HG03378 (cell line): ENCODE measurements around the gene MRRF.

Experiments used
- ATAC-seq: cut with Tn5 transposase; IDR thresholded peaks from one replicate; pipeline ENCODE4 v1.9.1; 2021; ENCODE audit warnings: mild to moderate bottlenecking, moderate library complexity; ENCODE audit not compliant: unreplicated experiment

MRRF gene, protein sequence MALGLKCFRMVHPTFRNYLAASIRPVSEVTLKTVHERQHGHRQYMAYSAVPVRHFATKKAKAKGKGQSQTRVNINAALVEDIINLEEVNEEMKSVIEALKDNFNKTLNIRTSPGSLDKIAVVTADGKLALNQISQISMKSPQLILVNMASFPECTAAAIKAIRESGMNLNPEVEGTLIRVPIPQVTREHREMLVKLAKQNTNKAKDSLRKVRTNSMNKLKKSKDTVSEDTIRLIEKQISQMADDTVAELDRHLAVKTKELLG

DNA sequence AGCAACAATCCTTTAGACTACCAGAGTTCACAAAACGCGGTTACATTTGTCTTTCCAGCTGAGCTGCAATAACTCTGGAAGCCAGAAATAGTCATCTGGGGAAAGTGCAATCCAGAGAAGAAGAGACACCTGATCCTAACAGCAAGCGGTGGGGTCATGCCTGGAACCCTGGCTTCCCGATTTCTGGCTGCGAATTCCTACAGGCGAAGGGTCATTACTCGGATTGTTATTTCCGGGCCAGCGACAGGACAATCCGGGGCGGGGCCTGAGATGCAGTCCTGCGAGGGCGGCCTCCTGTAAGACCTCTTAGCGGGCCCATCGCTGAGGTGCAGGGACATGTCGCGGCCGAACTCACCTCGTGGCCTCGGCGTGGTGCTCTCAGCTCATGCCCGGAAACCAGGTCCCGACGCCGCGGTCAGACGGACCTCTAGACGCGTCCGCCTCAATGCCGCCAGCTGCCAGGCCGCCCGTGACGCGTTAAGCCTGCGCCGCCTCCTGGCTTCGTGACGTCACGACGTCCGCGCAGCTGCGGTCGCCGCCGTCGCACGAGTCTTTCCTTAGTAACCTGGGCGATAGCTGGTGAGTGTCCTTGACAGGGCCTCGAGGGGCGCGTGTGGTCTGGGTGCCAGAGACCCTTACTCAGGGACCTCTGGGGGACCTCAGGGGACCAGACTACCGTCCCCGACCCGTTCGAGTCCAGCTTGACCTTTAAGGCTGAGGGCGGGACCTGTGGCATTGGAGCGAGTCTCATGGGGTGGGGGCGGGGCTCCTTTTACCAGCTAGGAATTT is at the start of gene MRRF, which contains the start of gene RBM18:
Gene MRRF (plus strand): TSS at position 523 of the 789 bp plus-strand sequence. CDS start 6,010 bp downstream, outside the sequence.
Gene RBM18 (minus strand): TSS at position 481 of the 789 bp plus-strand sequence. CDS start 3,348 bp downstream, outside the sequence.
- peak; percentile 79 for ATAC-seq

DNA sequence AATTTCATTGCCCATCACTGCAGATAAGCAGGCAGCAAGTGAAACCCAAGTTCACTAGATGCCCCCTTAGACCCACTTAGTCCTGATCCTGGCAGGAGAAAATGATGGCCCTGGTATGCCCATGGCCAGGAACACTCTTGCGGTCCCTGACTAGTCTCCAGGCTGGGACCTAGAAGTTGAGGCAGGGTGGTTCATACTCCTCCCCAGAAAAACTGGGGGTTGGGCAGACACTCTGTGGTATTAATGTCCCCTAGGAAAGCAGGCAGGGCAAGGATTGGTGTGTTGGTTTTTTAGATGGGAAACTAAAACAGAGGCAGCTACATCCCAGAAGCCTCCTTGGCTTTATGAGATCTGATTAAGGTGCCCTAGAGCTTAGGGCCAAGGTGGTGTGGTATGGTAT is 49.0 kb upstream of the MRRF start:
- no peak for ATAC-seq

DNA sequence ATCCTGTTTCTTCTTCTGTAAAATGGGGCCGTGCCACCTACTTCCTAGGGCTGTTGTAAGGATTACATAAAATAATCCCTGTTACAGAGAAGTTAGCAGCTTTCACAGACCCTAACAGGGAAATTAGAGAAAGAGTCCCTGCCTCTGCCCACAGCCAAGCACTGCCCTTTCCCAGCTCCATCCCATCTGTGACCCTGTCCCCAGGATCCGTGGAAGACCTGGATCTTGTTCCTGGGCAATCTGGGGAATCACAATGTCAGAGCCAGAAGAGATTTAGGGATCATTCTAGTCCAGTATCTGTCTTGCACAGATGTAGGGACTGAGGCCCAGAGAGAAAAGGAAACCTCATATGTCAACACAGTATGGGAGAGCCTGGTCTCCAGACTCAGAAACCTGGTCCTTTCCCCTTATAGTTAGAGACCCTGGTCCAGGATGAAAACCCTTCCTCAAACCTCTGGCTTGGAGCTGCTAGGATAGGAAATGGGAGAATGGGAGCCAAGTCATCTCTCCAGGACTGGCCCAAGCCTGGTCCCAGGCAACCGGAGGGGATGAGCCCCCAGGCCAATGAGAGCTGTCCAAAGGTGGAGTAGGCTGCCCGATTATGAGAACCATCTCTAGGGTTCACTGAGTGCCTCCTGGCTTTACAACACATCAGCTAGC is 48.4 kb upstream of the MRRF start:
- ATAC-seq, result no peak

DNA sequence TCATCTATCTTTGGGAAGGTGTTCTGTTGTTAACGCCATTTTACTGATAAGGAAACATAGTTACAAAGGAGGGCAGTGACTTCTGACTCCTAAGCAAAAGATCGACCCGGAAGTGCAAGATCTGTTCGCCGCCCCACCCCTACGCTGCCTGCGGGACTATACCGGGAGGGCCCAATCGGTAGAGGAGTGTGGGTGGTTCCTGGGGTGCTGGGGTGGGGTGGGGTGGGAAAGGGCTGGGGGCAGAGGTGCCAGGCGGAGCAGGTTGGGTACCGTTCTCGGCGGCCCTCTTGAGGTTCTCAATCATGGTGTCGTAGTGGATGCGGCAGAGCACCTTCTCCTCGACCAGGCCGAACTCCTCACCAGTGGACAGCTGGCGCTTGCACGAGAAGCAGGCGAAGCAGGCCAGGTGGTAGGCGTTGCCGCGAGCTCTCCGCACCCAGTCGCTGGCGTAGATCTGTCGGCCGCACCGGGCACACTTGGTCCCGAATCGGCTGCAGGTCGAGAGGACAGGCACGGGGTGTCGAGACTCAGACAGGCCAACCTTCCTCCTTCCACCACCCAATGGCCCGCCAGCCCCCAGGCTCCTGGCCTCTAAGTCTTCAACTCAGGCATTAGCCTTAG is 47.8 kb upstream of the MRRF start:
- no peak for ATAC-seq

DNA sequence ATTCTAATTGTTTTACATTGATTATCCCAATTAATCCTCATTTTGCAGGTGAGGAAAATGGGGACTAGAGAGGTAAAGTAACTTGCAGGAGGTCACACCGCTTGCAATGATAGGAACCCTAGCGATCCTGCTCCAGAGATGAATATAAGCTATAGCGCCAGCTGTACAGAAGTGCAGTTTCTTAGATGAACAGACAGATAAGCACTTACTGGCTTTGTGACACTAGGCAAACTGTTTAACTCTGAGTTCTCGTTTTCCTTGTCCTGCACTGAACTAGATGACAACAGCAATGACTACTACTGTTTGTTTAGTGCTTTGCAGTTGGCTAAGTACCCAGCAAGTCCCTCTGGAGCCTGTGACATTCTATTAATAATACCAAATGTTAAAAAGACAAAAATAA is 47.0 kb upstream of the MRRF start:
- ATAC-seq, result no peak

DNA sequence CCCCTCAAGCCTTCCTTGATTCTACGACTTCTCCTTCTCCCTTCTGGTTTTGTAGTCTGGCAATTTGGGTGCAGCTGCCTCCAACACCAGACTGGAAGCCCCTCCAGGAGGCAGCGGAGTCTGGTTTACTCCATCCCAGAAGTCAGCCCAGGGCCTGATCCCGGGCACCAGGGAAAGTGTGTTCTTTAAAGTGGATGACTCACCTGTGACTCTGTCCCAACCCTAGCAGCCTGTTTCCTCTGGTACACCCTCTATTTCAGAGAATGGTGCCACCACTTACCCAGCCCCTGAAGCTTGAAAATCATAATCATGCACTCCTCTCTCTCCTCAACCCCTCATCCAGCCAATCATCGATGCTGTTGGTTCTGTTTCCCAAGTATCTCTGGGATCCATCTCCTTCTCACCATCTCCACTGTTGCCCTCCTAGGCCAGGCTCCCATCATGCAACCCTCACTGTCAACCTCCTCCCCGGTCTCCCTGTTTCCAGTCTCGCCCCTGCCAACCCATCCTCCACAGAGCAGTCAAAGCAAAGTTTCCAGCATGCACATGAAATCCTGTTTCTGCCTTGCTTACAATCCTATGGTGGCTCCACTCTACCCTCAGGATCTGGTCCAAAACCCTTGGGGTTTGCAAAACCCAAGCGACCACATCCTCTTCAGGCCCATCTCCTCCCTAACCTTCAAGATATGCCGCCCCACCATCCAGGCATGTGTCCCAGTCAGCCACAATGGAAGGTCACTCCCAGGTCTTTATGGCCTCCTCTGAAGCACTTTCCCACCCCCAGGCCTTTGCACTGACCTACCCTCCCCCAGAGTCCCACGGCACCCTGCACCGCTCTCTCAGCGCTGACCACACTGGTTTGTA is 46.4 kb upstream of the MRRF start:
- no peak for ATAC-seq

DNA sequence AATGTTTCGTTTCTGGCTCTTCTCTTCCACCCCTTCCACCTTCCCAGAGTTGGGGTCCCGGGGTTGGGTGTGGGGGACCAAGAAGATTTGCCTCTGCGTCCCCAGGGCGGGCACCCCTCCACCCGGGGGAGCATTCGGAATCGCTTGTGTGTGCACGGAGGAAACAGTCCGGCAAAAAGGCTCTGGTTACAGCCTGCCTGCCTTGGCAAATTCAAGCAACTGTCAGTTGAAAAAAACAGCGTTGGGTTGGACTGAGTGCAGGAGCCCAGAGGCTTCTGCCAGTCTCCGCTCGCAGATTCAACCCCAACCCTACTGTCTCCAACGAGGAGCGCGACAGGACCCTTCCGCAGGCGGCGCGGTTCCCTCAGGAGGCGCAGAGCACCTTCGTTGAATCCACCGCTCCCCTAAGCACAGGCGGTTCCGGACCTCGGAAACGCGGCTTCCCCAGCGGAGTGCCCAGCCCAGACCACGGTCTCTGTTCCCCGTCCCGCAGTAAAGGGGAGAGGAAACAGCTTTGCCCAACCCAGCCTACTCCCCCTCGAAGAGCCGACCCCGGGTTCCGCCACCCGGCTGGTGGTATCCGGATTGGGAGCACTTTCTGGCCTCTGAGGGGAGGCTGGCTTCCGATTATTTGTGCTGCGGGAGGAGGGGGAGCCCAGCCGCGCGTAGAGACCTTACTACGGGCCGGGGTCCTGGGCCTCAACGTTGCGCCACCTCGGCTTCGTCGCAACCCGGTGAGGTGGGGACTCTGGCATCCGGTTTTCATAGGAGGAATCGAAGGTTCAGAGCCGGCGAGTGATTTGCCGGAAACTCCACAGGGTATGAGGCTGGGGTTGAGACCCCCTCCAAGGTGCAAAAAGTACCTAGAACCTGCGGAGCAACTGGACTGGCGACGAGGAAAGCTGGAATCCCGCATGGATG is 45.5 kb upstream of the MRRF start:
- ATAC-seq, result no peak

DNA sequence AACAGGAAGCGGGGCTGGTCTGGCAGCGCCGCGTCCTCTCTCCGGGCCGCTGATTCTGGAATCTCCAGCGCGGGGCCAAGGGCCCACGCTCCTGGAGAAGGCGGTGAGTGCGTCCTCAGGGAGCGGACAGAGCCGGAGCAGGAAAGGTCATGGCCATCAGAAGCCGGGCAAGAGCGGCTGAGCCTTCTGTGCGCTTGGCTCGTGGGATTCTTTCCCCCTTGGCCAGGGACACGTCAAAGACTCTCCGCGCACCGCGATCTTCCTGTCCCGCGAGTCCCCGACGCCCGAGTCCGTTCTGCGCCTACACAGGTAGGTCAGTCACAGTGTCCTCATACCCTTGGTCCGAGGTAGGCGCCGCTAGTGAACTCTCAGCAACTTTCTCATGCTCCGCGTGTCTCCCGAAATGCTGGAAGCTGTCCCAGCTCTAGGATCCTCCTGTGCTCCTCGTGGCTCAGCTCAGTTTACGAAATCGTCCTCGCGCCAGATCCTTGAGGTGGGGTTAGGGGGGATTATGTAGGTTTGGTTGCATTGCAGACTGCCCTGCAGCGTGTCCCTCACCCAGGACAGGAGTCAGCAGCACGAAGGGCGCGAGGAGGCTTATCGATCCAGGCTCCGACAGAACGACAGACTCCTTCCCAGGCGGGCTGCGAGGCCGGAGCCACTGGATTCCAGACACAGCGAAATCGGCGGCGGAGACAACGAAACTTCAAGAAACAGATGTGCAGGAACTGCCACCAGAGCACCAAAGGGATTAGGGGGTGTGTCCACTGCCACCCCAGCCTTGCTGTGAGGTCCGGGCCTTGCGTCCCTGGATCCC is 44.6 kb upstream of the MRRF start:
- ATAC-seq, result no peak

DNA sequence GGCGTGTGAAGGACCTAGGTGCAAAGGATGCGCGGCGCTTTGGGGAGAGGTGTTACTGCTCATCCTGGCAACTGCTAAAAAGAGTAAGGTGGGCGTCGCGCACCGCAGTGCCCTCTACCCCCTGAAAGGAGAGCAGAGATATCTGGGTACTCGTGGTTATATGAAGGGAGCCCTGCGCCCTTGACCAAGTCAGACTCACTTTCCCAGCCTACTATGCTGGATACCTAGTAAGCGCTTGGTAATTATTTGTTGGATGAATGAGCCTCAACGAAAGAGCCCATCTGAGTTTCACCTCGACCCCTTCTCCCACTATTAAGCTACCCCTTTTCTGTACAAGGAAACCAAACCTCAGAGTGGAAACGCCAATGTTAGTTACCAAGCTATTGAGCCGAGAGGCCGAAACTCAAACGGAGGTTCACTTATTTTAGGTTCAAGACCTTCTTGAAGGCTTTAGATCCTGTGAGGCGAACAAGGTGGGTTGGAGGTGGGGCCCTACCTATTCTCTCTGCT is 44.0 kb upstream of the MRRF start:
- ATAC-seq, result no peak

DNA sequence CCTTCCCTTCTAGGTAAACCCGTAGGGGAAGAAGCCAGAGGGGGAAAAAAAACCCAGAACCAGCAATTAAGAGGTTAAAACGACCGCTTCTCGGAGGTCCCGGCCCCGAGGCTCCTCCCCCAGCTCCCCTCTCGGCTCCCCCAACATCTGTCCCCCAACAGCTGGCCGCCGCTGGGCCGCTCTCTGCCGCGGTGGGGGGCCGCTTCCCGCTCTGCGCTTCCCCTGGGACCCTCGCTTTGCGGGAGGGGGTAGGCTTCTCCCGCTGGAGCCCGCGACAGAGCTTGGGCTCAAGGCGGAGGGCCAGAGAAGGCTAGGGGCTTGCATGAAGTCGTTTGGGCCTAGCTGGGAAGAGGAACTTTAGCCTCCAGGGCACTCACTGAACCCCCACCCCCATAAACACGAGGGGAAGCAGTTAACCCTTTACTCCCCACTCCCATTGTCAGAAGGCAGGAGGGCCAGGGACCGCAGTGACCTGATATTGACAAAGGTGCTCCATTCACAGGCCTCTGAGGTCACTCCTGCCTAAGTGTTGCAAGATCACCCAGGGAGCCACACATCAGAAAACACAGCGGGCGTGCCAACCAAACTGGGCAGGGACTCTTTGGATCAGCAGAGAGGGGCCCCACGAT is 43.4 kb upstream of the MRRF start:
- ATAC-seq, result no peak

DNA sequence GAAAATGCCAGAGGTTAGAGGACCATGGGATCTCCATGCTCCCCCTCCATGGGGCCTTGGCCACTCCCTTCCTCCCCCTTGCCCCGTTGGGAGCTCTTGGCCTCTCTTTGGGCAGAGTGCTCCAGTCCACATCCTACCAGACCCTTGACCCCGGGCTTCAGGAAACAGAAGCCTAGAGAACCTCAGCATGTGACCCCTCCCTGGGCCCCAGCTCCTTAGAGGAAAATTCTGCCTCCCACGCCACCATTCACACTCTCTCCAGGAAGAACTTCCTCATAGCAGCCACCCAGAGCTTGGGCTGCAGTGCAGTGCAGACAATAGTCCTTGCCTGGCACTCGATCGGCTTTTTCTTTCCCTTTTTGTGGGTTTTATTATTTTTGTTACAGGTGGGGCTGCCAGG is 41.9 kb upstream of the MRRF start:
- ATAC-seq, result no peak

DNA sequence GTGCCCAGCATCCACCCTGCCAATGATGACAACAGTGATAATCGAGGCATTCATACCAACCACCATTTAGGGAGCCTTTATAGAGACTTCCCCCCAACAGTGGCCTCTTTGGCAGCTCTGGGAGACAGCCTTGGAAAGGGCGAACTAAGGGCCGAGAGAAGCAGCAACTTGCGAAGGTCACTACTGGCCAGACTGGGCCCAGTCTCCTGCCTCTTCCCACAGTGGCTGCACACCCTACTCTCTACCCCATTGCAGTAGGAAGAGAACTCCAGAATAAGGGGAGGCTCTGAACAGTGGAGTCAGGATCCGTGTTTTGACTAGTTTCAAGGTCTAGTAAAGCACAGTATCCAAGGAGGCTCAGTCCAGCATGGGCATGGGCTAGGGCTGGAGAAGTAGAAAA is 41.2 kb upstream of the MRRF start:
- ATAC-seq, result no peak

DNA sequence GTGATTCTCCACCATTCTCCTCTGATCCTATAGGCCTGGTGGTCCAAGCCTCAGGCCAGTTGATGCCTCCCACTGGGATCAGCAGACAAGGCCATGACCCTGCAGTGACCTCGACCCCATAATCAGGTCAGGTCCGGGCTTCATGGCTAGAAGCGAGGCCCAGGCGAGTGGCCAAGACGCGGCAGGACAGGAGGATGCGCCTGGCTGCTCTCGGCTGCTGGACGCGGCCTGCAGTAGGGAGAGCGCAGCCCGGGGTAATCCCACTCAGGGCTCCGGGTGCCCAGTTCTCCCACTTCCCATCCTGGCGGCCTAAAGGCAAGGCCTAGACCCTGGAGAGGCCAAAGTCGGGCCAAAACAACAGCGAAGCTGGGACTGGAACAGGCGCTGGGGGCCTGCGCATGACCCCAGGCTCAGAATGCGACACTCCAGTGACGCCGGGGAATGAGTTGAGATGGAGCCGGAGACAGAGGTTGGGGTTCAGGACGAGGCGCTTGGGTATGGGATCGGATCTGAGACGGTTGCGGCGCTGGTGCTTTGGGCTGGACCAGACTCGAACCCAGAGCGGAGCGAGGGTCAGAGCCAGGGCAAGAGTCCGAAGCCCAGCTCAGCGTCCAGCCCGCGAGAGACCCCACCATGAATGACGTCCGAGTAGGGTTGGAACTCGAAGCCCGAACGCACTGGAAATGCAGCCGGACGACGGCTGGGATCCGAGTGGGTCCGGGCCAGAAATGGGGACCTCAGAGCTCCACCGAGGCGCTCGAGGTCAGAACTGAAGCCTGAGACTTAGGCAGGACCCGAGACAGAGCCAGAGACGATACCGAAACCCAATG is 39.2 kb upstream of the MRRF start:
- no peak for ATAC-seq

DNA sequence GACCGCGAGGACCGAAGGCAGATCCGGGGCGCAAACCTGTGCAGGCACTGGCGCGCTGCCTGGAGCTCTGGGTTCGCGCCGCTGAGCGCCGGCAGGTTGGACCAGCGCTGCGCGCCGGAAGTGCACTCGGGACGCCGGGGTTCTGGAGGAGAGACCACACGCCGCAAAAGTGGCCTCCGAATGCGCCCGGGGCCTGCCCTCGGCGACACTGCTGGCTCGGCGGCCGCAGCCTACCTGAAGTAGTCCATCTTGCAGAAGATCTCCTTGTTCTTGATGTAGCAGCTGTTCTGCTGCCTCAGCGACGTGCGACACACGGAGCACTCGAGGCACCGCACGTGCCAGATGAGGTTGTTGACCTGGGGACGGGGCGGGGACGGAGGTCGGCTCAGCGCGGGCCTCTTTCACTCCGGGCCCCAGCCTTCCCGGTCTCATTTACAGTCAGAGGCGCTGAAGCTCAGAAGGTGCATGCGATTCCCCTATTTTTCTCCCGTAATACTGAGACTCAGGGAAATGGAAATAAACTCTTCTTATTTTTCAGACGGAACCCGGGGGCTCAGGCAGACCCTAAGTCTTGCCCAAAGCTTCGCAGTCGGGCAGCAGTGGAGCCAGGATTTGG is 38.4 kb upstream of the MRRF start:
- ATAC-seq, result no peak

DNA sequence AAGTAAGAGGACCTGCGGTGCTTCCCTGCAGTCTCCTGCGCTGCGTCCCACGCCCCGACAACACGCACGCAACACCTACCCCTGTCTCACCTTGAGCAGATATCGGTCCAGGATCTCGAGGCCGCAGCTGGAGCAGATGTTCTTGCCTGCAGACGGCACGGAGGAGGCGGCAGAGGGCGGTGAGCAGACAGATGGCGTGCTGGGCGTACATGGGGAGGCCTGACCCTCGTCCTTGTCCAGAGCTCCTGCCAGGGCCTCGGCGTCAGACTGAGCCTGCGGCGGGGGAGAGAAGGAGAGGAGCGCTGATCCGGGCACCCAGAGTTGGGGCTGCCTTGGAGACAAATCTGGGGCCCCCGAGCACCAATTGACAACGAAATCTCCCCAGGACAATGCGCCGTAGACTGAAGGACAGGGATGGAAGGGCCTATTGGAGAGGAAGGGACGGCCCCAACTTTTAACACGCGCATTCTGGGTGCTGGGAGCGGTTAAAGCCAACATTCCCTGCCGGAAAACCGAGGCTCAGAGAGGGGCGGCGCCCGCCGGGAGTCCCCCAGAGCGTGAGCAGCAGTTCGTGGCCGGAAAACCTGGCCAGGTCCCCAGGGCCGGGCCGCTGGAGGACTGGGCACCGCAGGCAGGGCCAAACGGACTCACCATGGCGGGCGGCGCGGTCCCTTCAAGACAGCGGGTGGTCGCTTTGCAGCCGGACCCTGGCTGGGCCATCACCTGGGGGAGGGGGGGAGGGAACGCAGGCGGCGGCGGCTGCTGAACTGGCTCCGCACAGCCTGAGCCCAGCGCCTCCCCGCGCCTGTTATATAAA is 37.7 kb upstream of the MRRF start:
- no peak for ATAC-seq

DNA sequence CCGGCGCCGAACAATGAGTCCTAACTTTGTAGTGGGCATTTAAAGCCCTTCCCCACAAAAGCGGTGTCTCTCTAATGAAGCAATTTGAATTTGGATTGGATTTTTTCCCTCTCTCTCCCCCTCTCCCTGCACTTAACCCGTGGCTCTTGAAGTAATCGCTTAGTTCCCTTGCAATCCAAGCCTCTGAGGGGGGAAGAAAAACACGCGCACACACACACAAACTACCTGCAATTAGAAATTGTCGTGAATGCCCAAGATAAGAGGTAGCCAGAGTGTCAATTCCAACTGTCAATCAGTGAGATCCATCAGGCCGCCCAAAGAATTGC is 37.1 kb upstream of the MRRF start:
- ATAC-seq, result no peak
